ENCODE measurements around the gene SCAMP1.

- TF ChIP-seq CTCF (IDR thresholded peaks at IDR 0.05; ENCODE audit: low read length), result peak; percentile 37; the same call in 1 of the 2 replicates
- TF ChIP-seq EZH2 (IDR thresholded peaks at IDR 0.05; ENCODE audit: borderline replicate concordance, low read length), result no peak
Observed at GRCh38 chr5:78492224-78492623, 131.8 kb downstream of the SCAMP1 start.

All from OCI-LY1 (cell line).